WI38 (cell line): ENCODE measurements around the gene SMYD4.
"Not testable (repeated sequence)": the region's sequence is repeated elsewhere in the genome, so short reads cannot be mapped to it uniquely, and the experiment has no call there.

Experiments used
- H3K4me3 ChIP-seq: 2 replicates; pipeline ENCODE4 v1.5.1; 2011; ENCODE audit warnings: low read depth, mild to moderate bottlenecking, control low read depth, low read length
- TF ChIP-seq, protein P1 (sequence below): IDR thresholded peaks from 2 replicates; pipeline ENCODE4 v1.5.1; 2012; ENCODE audit warnings: low read depth, mild to moderate bottlenecking, control low read depth, low read length

The SMYD4 gene

DNA sequence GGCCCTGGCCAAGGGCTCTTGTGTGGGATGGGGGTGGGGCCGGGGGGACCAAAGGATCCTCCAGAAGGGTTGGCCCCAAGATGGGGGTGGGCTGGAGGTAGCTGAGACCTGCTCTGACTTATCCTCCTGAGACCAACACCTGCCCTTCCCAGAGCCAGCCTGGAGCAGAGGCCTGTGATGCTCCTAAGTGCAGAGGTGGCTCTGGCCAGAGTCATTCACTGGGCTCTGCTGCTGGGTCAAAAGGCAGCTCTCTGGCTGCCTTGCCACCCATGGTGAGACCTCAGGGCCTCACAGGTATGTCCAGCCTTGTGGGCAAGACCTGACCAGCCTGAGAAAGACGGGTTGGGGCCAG is 86.6 kb downstream of the SMYD4 start:
- no peak overlapping the region for H3K4me3 ChIP-seq
- TF ChIP-seq, protein P1, sequence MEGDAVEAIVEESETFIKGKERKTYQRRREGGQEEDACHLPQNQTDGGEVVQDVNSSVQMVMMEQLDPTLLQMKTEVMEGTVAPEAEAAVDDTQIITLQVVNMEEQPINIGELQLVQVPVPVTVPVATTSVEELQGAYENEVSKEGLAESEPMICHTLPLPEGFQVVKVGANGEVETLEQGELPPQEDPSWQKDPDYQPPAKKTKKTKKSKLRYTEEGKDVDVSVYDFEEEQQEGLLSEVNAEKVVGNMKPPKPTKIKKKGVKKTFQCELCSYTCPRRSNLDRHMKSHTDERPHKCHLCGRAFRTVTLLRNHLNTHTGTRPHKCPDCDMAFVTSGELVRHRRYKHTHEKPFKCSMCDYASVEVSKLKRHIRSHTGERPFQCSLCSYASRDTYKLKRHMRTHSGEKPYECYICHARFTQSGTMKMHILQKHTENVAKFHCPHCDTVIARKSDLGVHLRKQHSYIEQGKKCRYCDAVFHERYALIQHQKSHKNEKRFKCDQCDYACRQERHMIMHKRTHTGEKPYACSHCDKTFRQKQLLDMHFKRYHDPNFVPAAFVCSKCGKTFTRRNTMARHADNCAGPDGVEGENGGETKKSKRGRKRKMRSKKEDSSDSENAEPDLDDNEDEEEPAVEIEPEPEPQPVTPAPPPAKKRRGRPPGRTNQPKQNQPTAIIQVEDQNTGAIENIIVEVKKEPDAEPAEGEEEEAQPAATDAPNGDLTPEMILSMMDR, result no peak

DNA sequence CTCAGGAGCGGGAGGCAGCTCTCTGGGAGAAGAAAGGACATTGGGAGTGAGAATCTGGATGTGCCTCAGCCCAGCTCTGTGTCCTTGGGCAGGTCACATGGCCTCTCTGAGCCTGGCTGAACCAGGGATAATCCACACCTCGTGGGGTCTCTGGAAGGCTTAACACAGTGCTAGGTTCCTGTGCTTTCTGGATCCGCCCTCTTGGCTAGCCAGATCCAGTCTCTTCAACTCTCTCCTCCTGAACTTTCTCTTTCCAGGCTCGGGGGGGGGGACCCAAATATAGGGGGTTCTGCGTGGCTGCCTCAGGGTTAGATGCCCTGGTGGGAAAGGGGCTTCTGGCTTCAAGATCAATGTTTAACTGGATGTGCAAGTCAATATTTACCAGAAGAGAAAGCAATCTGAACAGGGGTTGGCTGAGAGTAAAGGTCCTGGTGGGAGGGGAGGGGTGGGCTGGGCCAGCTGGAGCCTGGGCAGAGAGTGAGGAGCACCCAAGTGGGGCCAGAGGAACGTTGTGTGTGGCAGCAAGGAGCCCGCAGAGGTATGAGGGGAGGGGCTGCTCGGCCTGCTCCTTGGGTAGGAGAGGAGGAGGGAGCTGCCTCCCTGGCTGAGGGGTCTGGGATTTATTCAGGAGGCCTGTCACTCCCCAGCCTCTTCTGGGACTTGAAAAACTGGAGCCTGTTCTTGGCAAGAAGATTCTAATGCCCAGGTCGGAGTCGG is 87.2 kb downstream of the SMYD4 start, which contains the start of gene SERPINF2:
Gene SERPINF2 (plus strand): TSS at position 501 of the 717 bp plus-strand sequence. CDS start 2,125 bp downstream, outside the sequence.
- TF ChIP-seq, protein P1, result no peak
- H3K4me3 ChIP-seq, result no peak within 1 kb of the TSS

DNA sequence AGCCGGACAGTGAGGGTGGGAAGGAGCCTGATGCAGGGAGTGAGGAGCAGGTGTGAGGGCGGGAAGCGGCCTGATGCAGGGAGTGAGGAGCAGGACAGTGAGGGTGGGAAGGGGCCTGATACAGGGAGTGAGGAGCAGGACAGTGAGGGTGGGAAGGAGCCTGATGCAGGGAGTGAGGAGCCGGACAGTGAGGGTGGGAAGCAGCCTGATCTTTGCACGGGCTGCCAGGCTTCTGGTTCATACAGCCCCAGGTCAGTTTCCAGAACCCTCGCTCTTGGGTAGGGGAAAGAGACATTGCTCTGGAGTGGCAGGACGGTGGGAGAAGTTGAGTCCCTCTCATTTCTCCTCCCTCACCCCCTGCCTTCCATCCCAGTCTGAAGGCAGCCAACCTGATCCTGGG is 87.8 kb downstream of the SMYD4 start:
- H3K4me3 ChIP-seq, result not testable (repeated sequence)

DNA sequence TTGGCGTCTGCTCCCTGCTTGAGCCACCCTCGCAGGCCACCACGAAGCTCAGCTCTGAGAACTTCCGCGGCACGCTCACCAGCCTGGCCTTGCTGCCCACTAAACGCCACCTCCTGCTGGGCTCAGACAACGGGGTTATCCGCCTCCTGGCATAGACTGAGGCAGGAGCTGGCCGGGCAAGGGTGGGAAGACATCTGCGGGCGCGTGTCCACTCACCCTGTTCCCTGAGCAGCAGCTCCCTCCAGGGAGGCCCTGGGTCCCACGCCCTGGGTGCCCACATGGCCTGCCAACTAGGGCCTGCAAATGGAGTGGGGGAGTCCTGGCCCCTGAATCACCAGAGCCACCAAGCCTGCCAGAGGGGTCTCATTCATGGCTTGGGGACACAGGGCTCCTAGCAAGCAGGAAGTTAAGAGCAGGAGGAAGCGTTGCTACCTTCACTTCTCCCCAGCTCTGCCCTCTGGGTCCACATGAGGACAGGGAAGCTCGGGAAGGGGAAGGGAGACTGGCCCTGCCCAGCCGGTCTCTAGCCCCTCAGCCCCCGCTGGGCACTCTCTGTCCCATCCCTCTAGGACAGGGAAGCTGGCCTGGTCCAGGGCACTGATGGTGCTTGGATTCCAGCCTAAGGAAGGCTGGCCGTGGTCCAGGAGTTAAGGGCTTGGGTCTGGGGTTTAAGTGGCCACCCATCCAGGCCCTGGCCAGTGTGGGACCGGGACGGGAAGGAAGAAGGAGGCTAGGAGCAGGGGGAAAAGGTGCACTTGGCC is 92.0 kb downstream of the SMYD4 start:
- H3K4me3 ChIP-seq, result no peak overlapping the region
- TF ChIP-seq, protein P1, result no peak

DNA sequence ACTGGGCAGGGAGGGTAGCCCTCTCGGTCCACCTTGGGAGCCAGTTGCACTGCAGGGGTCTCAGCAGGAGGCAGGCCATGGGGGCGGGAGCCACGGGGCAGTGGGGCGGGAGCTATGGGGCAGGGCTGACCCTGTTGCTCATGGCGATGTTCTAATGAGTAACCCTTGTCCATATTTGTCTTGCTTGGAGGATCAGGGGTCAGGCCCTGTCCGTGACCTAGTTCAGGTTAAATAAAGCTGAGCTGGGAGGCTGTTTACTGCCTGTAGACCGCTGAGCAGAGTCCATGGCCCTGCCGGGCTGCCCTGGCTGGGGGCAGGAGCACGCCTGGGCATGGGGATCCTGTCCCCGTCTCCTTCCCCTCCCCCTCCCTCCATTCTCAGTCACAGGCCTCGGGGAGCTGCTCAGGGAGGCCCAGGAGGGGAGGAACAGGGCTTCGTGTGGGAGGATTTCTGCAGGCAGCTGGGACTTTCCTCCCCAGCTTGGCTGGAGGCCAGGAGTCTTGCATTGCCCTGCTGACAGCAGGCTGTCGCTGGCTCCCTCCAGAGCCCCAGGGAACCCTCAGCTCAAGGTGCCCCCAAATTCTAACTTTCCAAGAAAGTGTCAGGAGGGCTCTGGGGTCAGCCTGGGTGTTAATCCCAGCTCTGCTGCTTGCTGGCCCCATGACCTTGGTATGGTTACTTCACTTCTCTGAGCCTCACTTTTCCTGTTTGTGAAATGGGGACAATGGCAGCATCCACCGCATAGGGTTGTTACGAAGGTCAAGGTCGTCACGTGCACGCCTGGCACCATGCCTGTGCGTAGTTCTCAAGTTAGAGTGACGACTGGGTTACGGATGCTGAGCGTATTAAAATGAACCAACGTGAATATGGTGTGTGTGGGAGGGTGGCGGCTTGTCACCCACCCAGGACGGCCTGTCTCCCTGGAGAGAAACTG is 93.1 kb downstream of the SMYD4 start:
- H3K4me3 ChIP-seq, result no peak overlapping the region
- TF ChIP-seq, protein P1, result no peak

DNA sequence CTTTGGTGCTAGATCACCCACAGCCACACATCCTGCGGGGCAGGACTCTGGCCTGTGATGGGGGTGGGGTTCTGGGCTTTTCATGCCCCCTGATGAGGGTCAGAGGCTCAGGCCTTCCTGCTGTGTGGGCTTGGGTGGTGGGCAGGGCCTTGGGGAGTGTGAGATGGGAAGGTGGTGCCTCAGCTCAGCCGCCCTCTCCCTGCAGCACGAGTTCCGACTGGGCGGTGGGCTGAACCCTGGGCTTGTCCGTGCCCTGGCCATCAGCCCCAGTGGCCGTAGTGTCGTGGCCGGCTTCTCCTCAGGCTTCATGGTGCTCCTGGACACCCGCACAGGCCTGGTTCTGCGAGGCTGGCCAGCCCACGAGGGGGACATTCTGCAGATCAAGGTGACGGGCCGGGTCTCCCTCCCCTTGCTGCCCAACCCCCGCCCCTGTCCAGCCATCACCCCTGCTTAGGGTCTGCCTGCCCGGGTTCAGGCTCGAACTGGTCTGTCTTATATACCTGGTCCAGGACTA is 93.8 kb downstream of the SMYD4 start:
- no peak overlapping the region for H3K4me3 ChIP-seq
- TF ChIP-seq, protein P1, result no peak

DNA sequence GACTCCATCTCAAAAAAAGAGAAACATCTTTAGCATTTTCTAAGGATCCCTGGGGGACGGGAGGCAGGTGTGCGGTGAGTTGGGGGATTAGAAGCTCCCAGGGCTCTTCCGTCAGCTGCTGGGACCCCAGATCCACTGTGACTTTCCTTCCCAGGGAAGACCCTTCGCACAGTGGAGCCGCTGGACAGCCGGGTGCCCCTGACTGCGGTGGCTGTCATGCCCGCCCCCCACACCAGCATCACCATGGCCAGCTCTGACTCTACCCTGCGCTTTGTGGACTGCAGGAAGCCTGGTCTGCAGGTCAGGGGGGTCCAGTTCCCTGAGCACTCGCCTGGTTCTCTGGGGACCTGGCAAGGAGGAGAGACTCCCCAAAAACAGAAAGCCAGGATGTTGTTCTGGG is 94.3 kb downstream of the SMYD4 start:
- H3K4me3 ChIP-seq, result no peak overlapping the region
- TF ChIP-seq, protein P1, result no peak
